ENCODE results near the gene NPM1. TPM values are rescaled to one million over a fixed set of nuclear protein-coding genes. Genes with fewer than 3 reads are reported as not detected.

NPM1 gene
- total and polyA plus RNA-seq, 2 donors from 2014 or later, result 611 to 612 TPM

GRCh38 chr5:171432076-171432475 is 44.4 kb downstream of the NPM1 start:
- no peak overlapping the region for H3K27ac ChIP-seq (ENCODE audit: low read depth in 2 of 2, low read length in 2 of 2)
- intact Hi-C loops (cut with DNase I), result no loop called here
- DNase-seq, result peak in 1 of 5 donors; percentile 28

DNA sequence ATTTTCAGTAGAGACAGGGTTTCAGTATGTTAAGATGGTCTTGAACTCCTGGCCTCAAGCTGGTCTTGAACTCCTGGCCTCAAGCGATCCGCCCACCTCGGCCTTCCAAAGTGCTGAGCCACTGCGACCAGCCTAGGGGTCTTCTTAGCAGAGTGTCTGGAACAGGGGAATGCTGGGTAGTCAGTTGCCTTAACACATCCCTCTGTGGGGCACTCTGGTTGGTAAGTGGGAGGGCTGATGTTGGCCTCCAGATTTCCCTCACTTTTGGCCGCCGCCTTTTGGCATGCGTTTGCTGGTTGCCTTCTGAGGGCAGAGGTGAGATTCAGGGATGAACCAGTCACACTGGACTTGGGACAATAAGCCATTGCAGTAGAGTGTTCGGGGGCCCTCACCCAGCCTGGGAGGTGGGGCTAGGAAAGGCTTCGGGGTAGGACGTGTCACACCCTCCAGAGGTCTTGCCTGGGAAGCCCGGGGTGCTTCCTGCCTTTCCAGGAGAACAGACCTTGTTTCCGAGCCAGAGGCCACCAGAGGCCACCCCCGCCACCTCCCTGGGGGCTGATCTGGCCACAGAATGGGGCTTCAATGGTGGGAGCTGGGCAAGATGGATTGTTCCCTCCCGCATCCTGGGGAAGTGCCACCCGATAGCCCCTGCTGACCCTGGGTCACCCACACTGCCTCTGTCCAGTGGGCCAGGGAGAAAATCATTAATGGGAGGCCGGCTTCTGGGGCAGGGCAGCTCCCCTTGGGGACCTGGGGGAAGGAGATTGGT is 45.1 kb downstream of the NPM1 start:
- FAIRE-seq (no peak), DNase-seq (peak in 2 of 5 donors; percentile 19 to 25)
- H3K36me3 ChIP-seq (ENCODE audit: control insufficient read depth in 2 of 3, insufficient read depth in 3 of 3, low read length in 3 of 3), result no peaks in the 10 kb centered on the region
- intact Hi-C loops (cut with DNase I), result no loop called here
- H3K4me3 ChIP-seq (ENCODE audit: low read length in 3 of 3), result no peak overlapping the region
- no peaks in the 10 kb centered on the region for H3K27me3 ChIP-seq (ENCODE audit: control insufficient read depth, insufficient read depth, low read length)
- no peak for TF ChIP-seq CTCF (IDR thresholded peaks at IDR 0.05; ENCODE audit: borderline replicate concordance, extremely low read depth, insufficient read depth)
- H3K4me1 ChIP-seq (ENCODE audit: control insufficient read depth in 2 of 3, insufficient read depth in 2 of 3, low read depth in 1 of 3, low read length in 3 of 3), result no peaks in the 10 kb centered on the region
- H3K27ac ChIP-seq (ENCODE audit: low read depth in 2 of 2, low read length in 2 of 2), result no peak overlapping the region
- H3K9me3 ChIP-seq (ENCODE audit: control insufficient read depth in 2 of 3, insufficient read depth in 1 of 3, low read length in 3 of 3), result no peaks in the 10 kb centered on the region
- no peak overlapping the region for H3K9ac ChIP-seq (ENCODE audit: low read length in 3 of 3)

More at GRCh38 chr5:171432076-171432475, 44.4 kb downstream of the NPM1 start:
- H3K4me1 ChIP-seq (ENCODE audit: control insufficient read depth in 2 of 3, insufficient read depth in 2 of 3, low read depth in 1 of 3, low read length in 3 of 3), result no peaks in the 10 kb centered on the region
- no peak for TF ChIP-seq CTCF (IDR thresholded peaks at IDR 0.05; ENCODE audit: borderline replicate concordance, extremely low read depth, insufficient read depth)
- H3K9me3 ChIP-seq (ENCODE audit: control insufficient read depth in 2 of 3, insufficient read depth in 1 of 3, low read length in 3 of 3), result no peaks in the 10 kb centered on the region
- FAIRE-seq, result no peak
- H3K9ac ChIP-seq (ENCODE audit: low read length in 3 of 3), result no peak overlapping the region
- H3K36me3 ChIP-seq (ENCODE audit: control insufficient read depth in 2 of 3, insufficient read depth in 3 of 3, low read length in 3 of 3), result no peaks in the 10 kb centered on the region
- H3K4me3 ChIP-seq (ENCODE audit: low read length in 3 of 3), result no peak overlapping the region
- no peaks in the 10 kb centered on the region for H3K27me3 ChIP-seq (ENCODE audit: control insufficient read depth, insufficient read depth, low read length)

GRCh38 chr5:171433352-171433698 is 45.7 kb downstream of the NPM1 start:
- H3K4me3 ChIP-seq (ENCODE audit: low read length in 3 of 3), result no peak overlapping the region
- no peaks in the 10 kb centered on the region for H3K9me3 ChIP-seq (ENCODE audit: control insufficient read depth in 2 of 3, insufficient read depth in 1 of 3, low read length in 3 of 3)
- H3K36me3 ChIP-seq (ENCODE audit: control insufficient read depth in 2 of 3, insufficient read depth in 3 of 3, low read length in 3 of 3), result no peaks in the 10 kb centered on the region
- intact Hi-C loops (cut with DNase I), result no loop called here
- no peaks in the 10 kb centered on the region for H3K27me3 ChIP-seq (ENCODE audit: control insufficient read depth, insufficient read depth, low read length)
- TF ChIP-seq CTCF (IDR thresholded peaks at IDR 0.05; ENCODE audit: borderline replicate concordance, extremely low read depth, insufficient read depth), result no peak
- no peak overlapping the region for H3K9ac ChIP-seq (ENCODE audit: low read length in 3 of 3)
- DNase-seq (peak in 1 of 5 donors; percentile 48), FAIRE-seq (no peak)
- no peak overlapping the region for H3K27ac ChIP-seq (ENCODE audit: low read depth in 2 of 2, low read length in 2 of 2)
- H3K4me1 ChIP-seq (ENCODE audit: control insufficient read depth in 2 of 3, insufficient read depth in 2 of 3, low read depth in 1 of 3, low read length in 3 of 3), result no peaks in the 10 kb centered on the region

Measured in kidney (tissue), 14 donors.